LNCAP (cell line): ENCODE measurements around the gene CUX1.

Experiments used
- TF ChIP-seq, protein P1 (sequence below): fragments of 450-650 bp; IDR thresholded peaks from 2 replicates; pipeline ENCODE4 v1.5.1; 2017; ENCODE audit warnings: mild to moderate bottlenecking

CUX1 gene

DNA sequence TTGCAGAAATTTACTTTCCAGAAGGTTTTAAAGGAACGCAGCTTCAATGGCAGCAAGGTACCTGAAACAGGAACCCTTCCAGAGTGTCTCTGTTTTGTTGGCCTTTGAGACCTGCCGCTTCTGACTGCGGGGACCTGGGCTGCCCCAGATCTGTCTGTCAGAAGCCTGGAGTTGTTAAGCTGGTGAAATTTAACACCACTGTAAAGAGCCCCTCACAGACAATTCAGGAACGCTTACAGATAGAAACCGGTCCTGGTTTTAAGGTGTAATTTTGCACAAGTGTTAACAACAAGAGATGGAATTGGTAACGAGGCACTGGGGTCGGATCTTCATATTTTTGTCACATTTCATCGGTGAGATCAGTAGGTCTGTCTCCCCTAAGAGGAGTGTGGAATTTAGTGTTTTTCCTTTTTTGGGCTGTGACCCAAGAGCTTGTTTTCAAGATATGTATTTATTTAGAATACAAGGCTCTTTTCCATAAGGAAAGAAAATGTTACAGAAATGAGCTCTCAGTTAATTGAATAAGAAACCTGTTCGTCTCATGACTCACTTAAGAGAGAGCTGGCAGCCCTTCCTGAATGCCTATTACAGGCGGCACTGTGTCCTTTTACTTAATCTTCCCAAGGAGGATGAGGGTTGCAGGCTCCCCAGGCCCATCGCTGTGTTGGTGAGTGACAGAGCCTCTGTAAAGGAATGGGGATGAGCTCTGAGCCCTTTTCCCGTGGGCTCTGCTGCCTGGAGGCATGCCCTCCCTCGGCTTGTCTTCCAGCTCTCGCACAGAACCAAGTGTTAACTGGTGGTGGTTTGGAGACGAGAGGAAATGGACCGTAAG, 168.7 kb downstream of the CUX1 start:
- TF ChIP-seq, protein P1, sequence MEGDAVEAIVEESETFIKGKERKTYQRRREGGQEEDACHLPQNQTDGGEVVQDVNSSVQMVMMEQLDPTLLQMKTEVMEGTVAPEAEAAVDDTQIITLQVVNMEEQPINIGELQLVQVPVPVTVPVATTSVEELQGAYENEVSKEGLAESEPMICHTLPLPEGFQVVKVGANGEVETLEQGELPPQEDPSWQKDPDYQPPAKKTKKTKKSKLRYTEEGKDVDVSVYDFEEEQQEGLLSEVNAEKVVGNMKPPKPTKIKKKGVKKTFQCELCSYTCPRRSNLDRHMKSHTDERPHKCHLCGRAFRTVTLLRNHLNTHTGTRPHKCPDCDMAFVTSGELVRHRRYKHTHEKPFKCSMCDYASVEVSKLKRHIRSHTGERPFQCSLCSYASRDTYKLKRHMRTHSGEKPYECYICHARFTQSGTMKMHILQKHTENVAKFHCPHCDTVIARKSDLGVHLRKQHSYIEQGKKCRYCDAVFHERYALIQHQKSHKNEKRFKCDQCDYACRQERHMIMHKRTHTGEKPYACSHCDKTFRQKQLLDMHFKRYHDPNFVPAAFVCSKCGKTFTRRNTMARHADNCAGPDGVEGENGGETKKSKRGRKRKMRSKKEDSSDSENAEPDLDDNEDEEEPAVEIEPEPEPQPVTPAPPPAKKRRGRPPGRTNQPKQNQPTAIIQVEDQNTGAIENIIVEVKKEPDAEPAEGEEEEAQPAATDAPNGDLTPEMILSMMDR, result no peak

DNA sequence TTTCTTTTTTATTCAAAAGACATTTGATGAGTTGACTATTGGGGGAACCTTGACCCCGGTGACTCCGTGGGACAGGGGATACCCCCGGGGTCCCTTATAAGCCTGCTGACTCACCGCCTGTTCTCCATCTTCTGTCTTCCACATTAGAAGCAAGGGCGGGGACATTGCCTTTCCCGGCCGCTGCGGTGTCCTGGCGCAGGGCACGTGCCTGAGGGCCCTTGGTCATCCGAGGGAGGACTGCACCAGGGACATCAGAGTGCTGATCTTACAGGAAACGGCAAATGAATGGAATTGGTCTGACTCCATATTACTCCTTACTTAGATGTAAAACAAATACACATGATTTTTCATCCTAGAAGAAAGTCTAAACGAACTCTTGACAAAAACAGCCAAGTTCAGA, 170.1 kb downstream of the CUX1 start:
- TF ChIP-seq, protein P1, result no peak

DNA sequence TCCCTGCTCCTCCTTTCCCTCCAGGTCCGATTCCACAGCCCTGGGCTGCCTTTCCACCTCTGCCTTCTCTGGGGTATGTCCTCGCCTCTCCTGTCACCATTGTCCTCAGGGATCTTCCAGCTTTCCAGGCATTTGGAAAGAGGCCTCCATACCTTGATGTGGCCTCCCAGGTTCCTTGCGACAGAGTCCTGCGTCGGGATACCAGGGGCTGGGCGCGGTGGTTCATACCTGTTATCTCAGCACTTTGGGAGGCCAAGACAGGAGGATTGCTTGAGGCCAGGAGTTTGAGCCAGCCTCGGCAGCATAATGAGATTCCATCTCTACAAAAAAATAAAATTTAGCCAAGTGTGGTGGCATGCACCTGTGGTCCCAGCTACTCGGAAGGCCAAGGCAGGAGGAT, 171.1 kb downstream of the CUX1 start:
- TF ChIP-seq, protein P1, result no peak

DNA sequence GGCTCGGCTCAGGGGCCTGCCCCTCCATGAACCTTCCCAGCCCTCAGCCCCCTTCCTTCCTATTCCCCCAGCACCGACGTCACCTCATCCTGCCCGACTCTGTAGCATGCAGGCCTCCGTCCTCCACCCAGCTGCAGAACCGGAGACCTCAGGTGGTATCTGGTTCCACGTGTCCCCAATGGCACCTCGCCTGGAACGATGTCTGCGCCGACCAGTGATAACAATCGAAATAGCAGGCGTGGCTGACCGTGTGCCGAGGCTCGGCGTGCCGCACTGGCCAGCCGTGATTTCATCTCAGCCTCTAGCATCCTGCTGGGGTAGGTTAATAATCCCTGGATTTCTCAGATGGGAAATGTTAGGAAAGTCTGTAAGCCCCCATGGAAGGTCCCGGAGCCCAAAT, 171.7 kb downstream of the CUX1 start:
- TF ChIP-seq, protein P1, result no peak

DNA sequence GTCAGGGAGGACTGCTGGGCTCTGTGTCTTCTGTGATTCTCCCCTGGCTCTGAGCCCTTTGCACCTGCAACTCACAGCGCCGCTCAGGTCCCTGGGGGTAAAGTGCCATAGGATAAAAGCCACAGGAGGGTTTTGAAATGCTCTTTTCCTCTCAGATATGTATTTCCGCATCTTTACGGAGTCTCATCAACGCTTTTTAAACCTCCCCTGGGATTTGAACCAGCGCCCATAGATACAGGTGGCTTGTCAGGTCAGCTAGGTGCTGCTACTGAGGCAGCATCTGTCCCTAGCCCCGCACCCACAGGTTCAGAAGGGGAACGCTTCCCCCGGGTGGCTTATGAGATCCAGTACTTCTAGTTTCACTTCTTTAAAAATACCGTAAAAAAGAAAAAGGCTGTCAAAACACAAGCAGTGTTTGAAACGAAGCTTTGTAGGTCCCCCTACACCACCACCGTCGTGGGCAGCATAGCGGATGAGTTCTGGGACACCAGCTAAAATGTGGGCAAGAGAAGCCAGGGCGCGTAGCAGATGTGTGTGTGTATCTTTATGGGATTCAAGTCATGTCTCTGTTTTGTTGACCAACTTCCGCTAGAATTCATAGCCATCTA, 173.5 kb downstream of the CUX1 start:
- TF ChIP-seq, protein P1, result no peak

DNA sequence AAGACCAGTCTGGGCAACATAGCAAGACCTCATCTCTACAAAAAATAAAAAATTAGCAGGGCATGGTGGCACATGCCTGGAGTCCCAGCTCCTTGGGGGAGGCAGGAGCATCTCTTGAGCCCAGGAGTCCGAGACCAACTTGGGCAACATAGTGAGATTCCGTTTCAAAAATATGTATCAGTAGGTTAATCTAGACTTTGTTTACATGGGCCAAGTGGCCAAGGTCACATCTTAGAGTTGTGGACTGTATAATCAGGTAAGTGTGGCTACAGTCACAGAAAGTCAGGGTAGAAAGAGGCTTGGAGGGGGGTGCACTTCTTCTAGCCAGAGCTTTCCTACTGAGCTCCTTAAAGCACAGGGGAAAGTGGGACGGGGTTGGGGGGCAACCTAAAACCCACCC, 174.4 kb downstream of the CUX1 start:
- TF ChIP-seq, protein P1, result no peak

DNA sequence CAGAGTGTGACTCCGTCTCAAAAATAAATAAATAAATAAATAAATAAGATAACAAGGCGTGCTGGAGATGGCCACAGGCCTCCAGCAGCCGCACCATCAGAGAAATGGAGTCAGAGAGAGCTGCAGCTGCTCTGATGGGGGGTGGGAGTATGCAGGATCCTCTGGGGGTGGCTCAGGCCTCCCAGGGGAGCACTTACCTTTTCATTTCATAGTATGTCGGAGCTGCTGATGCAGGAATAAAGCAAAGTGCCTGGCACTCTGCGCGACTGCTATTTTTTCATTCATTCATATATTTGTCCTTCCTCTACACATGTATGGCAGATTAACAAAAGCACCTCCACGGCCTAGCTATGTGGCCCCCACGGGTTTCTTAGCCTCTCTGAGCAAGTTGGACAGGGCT, 175.9 kb downstream of the CUX1 start:
- TF ChIP-seq, protein P1, result no peak
